HepG2 (cell line): Measurements from ENCODE around the gene ZNFX1. TPM values are rescaled to one million over a fixed set of nuclear protein-coding genes. Genes with fewer than 3 reads are reported as not detected.
A peak's percentile ranks its signal among the peaks of the same experiment; 100 is the strongest.

Source experiments
- AKAP8 ChIP-seq: sonication (generic); formaldehyde crosslinking; IDR thresholded peaks from 2 replicates; pipeline ENCODE4 v1.5.1; 2020; ENCODE audit warnings: mild to moderate bottlenecking, missing genetic modification reagents
- ATF1 ChIP-seq: IDR thresholded peaks from 2 replicates; pipeline ENCODE4 v1.6.1; 2016; ENCODE audit warnings: mild to moderate bottlenecking, control low read depth
- DNMT1 ChIP-seq: sonication (generic); formaldehyde crosslinking; IDR thresholded peaks from 2 replicates; pipeline ENCODE4 v1.5.1; 2020; ENCODE audit warnings: mild to moderate bottlenecking, missing genetic modification reagents
- GABPB1 ChIP-seq: IDR thresholded peaks from 2 replicates; pipeline ENCODE4 v1.6.1; 2016; ENCODE audit warnings: mild to moderate bottlenecking, missing genetic modification reagents, moderate library complexity, missing compliant biosample characterization
- GMEB2 ChIP-seq: IDR thresholded peaks from 2 replicates; pipeline ENCODE4 v1.6.1; 2016; ENCODE audit warnings: missing biosample characterization, missing genetic modification reagents, low read depth
- HNF4G ChIP-seq, 2 experiments: sonication (generic) in 1 of 2; formaldehyde crosslinking in 1 of 2; IDR thresholded peaks; 2 replicates each; pipeline versions ENCODE4 v1.4.0 to v1.6.1; 2011 to 2020; ENCODE audit warnings: borderline replicate concordance in 2 of 2, low read depth in 2 of 2, mild to moderate bottlenecking in 2 of 2, low read length in 1 of 2, missing genetic modification reagents in 1 of 2, moderate library complexity in 1 of 2
- HNRNPK ChIP-seq: fragments of 200-400 bp; formaldehyde crosslinking; IDR thresholded peaks from 2 replicates; pipeline ENCODE4 v1.6.1; 2018; ENCODE audit warnings: low read length, low read depth, moderate library complexity, mild to moderate bottlenecking; ENCODE audit not compliant: poor library complexity, severe bottlenecking
- MBD4 ChIP-seq: IDR thresholded peaks from 2 replicates; pipeline ENCODE4 v1.6.1; 2012; ENCODE audit warnings: low read length, inconsistent platforms, borderline replicate concordance
- MXD4 ChIP-seq: IDR thresholded peaks from 2 replicates; pipeline ENCODE4 v1.6.1; 2016; ENCODE audit warnings: mild to moderate bottlenecking, missing biosample characterization, missing genetic modification reagents
- PBX3 ChIP-seq: sonication (generic); formaldehyde crosslinking; IDR thresholded peaks from 2 replicates; pipeline ENCODE4 v1.8.1; 2023; ENCODE audit warnings: missing genetic modification reagents, inconsistent platforms, borderline replicate concordance
- SALL1 ChIP-seq: sonication (generic); formaldehyde crosslinking; IDR thresholded peaks from 2 replicates; pipeline ENCODE4 v1.8.0; 2022; ENCODE audit warnings: mild to moderate bottlenecking, missing genetic modification reagents
- SMAD1 ChIP-seq: sonication (generic); formaldehyde crosslinking; IDR thresholded peaks from 2 replicates; pipeline ENCODE4 v1.4.0; 2020; ENCODE audit warnings: missing genetic modification reagents, low read depth, mild to moderate bottlenecking, borderline replicate concordance
- SMAD3 ChIP-seq: sonication (generic); formaldehyde crosslinking; IDR thresholded peaks from 2 replicates; pipeline ENCODE4 v1.4.0; 2020; ENCODE audit warnings: missing genetic modification reagents
- ZBTB42 ChIP-seq: sonication (generic); formaldehyde crosslinking; IDR thresholded peaks from 2 replicates; pipeline ENCODE4 v1.5.0; 2020; ENCODE audit warnings: mild to moderate bottlenecking, missing genetic modification reagents
- ZMYM3 ChIP-seq: sonication (generic); formaldehyde crosslinking; IDR thresholded peaks from 2 replicates; pipeline ENCODE4 v1.5.1; 2020; ENCODE audit warnings: mild to moderate bottlenecking, missing genetic modification reagents
- ZNF331 ChIP-seq: sonication (generic); formaldehyde crosslinking; IDR thresholded peaks from 2 replicates; pipeline ENCODE4 v1.4.0; 2020; ENCODE audit warnings: missing genetic modification reagents
- ZNF546 ChIP-seq: sonication (generic); formaldehyde crosslinking; conservative IDR thresholded peaks from 2 replicates; pipeline ENCODE4 v1.8.1; 2023; ENCODE audit warnings: mild to moderate bottlenecking, missing genetic modification reagents
- ZNF558 ChIP-seq: sonication (generic); formaldehyde crosslinking; IDR thresholded peaks from 2 replicates; pipeline ENCODE4 v1.9.0; 2022; ENCODE audit warnings: mild to moderate bottlenecking, missing genetic modification reagents, borderline replicate concordance
- ZNF567 ChIP-seq: sonication (generic); formaldehyde crosslinking; IDR thresholded peaks from 2 replicates; pipeline ENCODE4 v1.8.1; 2023; ENCODE audit warnings: mild to moderate bottlenecking, missing genetic modification reagents, borderline replicate concordance
- ZNF644 ChIP-seq: IDR thresholded peaks from 2 replicates; pipeline ENCODE4 v1.6.1; 2016; ENCODE audit warnings: low read depth
- ZNF704 ChIP-seq: sonication (generic); formaldehyde crosslinking; IDR thresholded peaks from 2 replicates; pipeline ENCODE4 v1.8.1; 2023; ENCODE audit warnings: mild to moderate bottlenecking, inconsistent platforms, moderate library complexity, missing genetic modification reagents, borderline replicate concordance
- polyA plus RNA-seq, 8 experiments: library from polyadenylated mRNA; depleted of rRNA in 3 of 8; stranded (reverse) in 7 of 8; unstranded in 1 of 8; fragments of >200 nt; fragmentation: Illumina TruSeq in 4 of 8; extraction: Trizol in 4 of 8; gene quantifications; 2 replicates each; pipeline versions ENCODE4 v1.2.1 to v1.2.3, GENCODE V29; 2011 to 2016; ENCODE audit warnings: low read depth in 4 of 8, missing spikeins in 1 of 8, mixed read lengths in 1 of 8; ENCODE audit not compliant: insufficient read depth in 1 of 8
- total RNA-seq, 5 experiments: library from RNA; depleted of rRNA; stranded (reverse); fragments of >200 nt; fragmentation: Illumina TruSeq; extraction: Trizol; gene quantifications; 2 replicates each; pipeline ENCODE4 v1.2.3, GENCODE V29; 2016; ENCODE audit warnings: low read depth in 1 of 5
- TF ChIP-seq, protein P1 (sequence below): fragments of 450-650 bp; IDR thresholded peaks from 2 replicates; pipeline ENCODE4 v1.6.1; 2017; ENCODE audit warnings: mild to moderate bottlenecking

ZNFX1 gene
- total and polyA plus RNA-seq, 2 of the 13 experiments (the other 11 are each of a cell fraction or from before 2014, with no cell fraction given) = 2.9 to 11.1 TPM

DNA sequence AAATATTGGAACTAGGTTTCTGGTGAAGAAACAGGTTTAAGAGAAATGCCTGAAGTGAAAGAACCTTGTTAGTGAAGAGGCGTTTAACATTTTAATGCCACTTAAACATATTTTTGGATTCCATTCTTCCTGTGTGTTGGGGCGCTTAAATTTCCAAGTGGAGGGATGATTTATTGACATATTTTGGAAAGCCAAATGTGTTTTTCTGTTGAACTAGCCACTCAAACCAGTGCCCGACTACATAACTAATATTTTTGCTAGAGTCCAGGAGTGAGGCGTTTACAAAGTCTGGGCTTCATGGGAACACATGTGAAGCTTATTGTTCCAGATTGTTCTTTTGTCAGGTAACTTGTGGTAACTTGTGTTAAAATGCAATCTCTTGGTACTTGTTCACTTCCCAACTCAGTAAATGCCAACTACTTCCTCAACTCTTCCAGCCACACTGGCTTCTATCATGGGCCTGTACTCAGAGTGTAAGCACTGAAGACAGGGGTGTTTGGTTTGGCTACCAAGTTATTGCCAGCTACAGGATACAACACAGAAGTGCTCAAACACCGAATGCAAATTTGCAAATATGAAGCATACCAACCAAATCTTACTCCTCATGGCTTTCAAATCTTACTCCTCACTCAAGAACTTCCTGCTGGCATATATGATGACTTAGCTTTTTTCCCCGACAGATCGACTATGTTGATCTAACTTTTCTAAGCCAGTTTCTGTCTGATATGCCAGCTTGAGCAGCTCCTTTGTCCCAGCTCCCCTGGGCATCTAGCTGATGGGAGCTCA is 2.0 kb upstream of the ZNFX1 start (continued):
- TF ChIP-seq MXD4 (CRISPR knock-in tag) = peak; percentile 35; the same call in 1 of the 2 replicates
- no peak for TF ChIP-seq HNRNPK
- TF ChIP-seq ATF1 (CRISPR knock-in tag) = 0 out of 2 replicates have a peak, but pooled peaks have one; percentile 8
- TF ChIP-seq ZNF704 (CRISPR knock-in tag) = no peak
- peak; percentile 73 for TF ChIP-seq MBD4
- TF ChIP-seq ZMYM3 (CRISPR knock-in tag) = no peak
- TF ChIP-seq PBX3 (CRISPR knock-in tag) = no peak
- no peak for TF ChIP-seq ZBTB42 (CRISPR knock-in tag)
- 0 out of 2 replicates have a peak, but pooled peaks have one; percentile 7 for TF ChIP-seq ZNF331 (CRISPR knock-in tag)
- TF ChIP-seq ZNF567 (CRISPR knock-in tag) = peak; percentile 31; the same call in 1 of the 2 replicates
- no peak for TF ChIP-seq HNF4G (IDR thresholded peaks at IDR 0.05; ENCODE audit: borderline replicate concordance, low read depth, low read length)
- no peak for TF ChIP-seq HNF4G (CRISPR knock-in tag; IDR thresholded peaks at IDR 0.05; ENCODE audit: borderline replicate concordance, low read depth)
- TF ChIP-seq ZNF558 (CRISPR knock-in tag) = peak; percentile 71; the same call in 1 of the 2 replicates
- no peak; the same call in 1 of the 2 replicates for TF ChIP-seq GABPB1 (CRISPR knock-in tag)
- 0 out of 2 replicates have a peak, but pooled peaks have one; percentile 26 for TF ChIP-seq ZNF546 (CRISPR knock-in tag)
- 0 out of 2 replicates have a peak, but pooled peaks have one; percentile 9 for TF ChIP-seq SMAD3 (CRISPR knock-in tag)
- 0 out of 2 replicates have a peak, but pooled peaks have one; percentile 6 for TF ChIP-seq ZNF644
- peak; percentile 51; the same call in 1 of the 2 replicates for TF ChIP-seq AKAP8 (CRISPR knock-in tag)
- TF ChIP-seq, protein P1, sequence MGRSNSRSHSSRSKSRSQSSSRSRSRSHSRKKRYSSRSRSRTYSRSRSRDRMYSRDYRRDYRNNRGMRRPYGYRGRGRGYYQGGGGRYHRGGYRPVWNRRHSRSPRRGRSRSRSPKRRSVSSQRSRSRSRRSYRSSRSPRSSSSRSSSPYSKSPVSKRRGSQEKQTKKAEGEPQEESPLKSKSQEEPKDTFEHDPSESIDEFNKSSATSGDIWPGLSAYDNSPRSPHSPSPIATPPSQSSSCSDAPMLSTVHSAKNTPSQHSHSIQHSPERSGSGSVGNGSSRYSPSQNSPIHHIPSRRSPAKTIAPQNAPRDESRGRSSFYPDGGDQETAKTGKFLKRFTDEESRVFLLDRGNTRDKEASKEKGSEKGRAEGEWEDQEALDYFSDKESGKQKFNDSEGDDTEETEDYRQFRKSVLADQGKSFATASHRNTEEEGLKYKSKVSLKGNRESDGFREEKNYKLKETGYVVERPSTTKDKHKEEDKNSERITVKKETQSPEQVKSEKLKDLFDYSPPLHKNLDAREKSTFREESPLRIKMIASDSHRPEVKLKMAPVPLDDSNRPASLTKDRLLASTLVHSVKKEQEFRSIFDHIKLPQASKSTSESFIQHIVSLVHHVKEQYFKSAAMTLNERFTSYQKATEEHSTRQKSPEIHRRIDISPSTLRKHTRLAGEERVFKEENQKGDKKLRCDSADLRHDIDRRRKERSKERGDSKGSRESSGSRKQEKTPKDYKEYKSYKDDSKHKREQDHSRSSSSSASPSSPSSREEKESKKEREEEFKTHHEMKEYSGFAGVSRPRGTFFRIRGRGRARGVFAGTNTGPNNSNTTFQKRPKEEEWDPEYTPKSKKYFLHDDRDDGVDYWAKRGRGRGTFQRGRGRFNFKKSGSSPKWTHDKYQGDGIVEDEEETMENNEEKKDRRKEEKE = no peak
- TF ChIP-seq DNMT1 = no peak
- TF ChIP-seq GMEB2 = 0 out of 2 replicates have a peak, but pooled peaks have one; percentile 43
- no peak for TF ChIP-seq SMAD1 (CRISPR knock-in tag)
- no peak for TF ChIP-seq SALL1 (CRISPR knock-in tag)
